ENCODE data around the gene BOLA3.

Gene BOLA3

GRCh38 chr2:74149570-74150319 lies 2.0 kb upstream of the BOLA3 start (continued):
- TF ChIP-seq ZNF76 (tag by site-specific recombination; IDR thresholded peaks at IDR 0.05; ENCODE audit: borderline replicate concordance, low read depth) (no peak), ZNF366 (tag by site-specific recombination; conservative IDR thresholded peaks at IDR 0.05) (no peak), TCF7L2 (IDR thresholded peaks at IDR 0.05; ENCODE audit: borderline replicate concordance, low read depth, low read length) (no peak), ZNF621 (tag by site-specific recombination; IDR thresholded peaks at IDR 0.05) (no peak), MZF1 (tag by site-specific recombination; IDR thresholded peaks at IDR 0.05; ENCODE audit: borderline replicate concordance) (no peak), ZNF530 (tag by site-specific recombination; IDR thresholded peaks at IDR 0.05; ENCODE audit: low read depth) (no peak), TRIM28 (IDR thresholded peaks at IDR 0.05; ENCODE audit: borderline replicate concordance, low read length) (no peak)
- TF ChIP-seq, protein P1, sequence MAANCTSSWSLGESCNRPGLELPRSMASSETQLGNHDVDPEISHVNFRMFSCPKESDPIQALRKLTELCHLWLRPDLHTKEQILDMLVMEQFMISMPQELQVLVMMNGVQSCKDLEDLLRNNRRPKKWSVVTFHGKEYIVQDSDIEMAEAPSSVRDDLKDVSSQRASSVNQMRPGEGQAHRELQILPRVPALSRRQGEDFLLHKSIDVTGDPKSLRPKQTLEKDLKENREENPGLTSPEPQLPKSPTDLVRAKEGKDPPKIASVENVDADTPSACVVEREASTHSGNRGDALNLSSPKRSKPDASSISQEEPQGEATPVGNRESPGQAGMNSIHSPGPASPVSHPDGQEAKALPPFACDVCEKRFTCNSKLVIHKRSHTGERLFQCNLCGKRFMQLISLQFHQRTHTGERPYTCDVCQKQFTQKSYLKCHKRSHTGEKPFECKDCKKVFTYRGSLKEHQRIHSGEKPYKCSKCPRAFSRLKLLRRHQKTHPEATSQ (tag by site-specific recombination; IDR thresholded peaks at IDR 0.05) = no peak

GRCh38 chr2:74149247-74149525 lies 1.5 kb upstream of the BOLA3 start:
- Histone ChIP-seq H3K9me3 (ENCODE audit: control insufficient read depth, insufficient read depth, low read depth, low read length) (no peaks in the 10 kb centered on the region), H3K4me3 (ENCODE audit: low read depth, low read length) (no peak overlapping the region), H3K27ac (ENCODE audit: extremely low read depth, low read depth, low read length) (no peak overlapping the region), H3K4me1 (ENCODE audit: control insufficient read depth, insufficient read depth, low read length) (no peaks in the 10 kb centered on the region), H3K36me3 (ENCODE audit: control insufficient read depth in 2 of 2, insufficient read depth in 1 of 2, low read length in 2 of 2) (peaks cover 10 to 44% of the 10 kb centered on the region in 2 experiments)
- POLR2A ChIA-PET = interaction anchor here (4.2 kb wide), 1 partner anchor 29 kb away, joined by 22 read pairs; the partner anchor contains the start of gene MOB1A
- TF ChIP-seq BCL11B (tag by site-specific recombination; IDR thresholded peaks at IDR 0.05; ENCODE audit: low read depth) = no peak
- TF ChIP-seq ZNF747 (tag by site-specific recombination; IDR thresholded peaks at IDR 0.05) = no peak
- TF ChIP-seq SCRT2 (tag by site-specific recombination; IDR thresholded peaks at IDR 0.05) = no peak
- CTCF ChIA-PET = interaction anchor here (0.7 to 7.5 kb wide), 4 partner anchors 28 to 469 kb away, joined by 3 to 155 read pairs (median 6); partner anchors contain the start of gene STAMBP

DNA sequence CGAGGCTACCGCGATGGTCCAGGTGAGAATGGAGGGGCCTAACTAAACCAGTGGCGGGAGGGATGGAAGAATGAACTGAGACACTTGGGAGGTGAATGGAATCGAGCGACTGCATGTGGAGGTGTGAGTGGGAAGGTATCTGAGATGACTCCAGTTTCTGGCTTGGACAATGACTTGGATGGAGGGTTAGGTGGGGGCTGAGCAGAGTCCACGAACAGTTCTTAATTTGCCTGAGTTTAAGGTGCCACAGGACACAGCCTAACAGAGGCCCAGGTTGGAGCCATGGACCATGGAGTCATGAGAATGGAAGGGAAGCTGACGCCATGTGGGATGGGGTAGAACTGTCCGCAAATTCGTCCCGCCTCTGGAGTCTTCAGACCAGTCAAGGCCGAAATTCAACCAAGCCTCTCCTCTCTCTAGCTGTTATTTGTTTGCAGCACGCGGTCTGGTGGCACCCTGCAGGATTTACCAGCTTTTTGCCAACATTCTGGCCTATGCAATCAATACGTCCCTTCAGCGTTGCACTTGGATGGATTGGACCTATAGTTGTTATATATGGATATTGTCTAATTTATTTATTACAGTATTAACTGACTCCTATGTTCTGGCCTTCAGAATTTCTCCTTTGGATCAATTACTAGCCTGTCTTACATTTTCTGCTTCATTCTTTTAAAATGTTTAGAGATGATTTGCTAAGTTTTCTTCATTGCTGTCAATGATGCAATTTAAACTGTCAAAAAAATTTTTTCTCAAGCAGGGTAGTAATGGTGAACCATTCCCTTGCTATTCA lies 940 bp upstream of the BOLA3 start:
- ChIA-PET CTCF (interaction anchor here (0.6 to 7.5 kb wide), 9 partner anchors 10 to 469 kb away, joined by 3 to 155 read pairs (median 4); partner anchors contain the start of gene STAMBP), POLR2A (interaction anchor here (0.9 to 4.2 kb wide), 4 partner anchors 28 to 320 kb away, joined by 3 to 22 read pairs (median 7); partner anchors contain the start of genes MOB1A, MTHFD2 and STAMBP)
- H3K27ac ChIP-seq (ENCODE audit: extremely low read depth, low read depth, low read length) = peak overlapping the region; percentile 48
- H3K36me3 ChIP-seq (ENCODE audit: control insufficient read depth in 2 of 2, insufficient read depth in 1 of 2, low read length in 2 of 2) = peaks cover 5 to 44% of the 10 kb centered on the region in 2 experiments; a peak in 2 of 3 replicates
- H3K9me3 ChIP-seq (ENCODE audit: control insufficient read depth, insufficient read depth, low read depth, low read length) = no peaks in the 10 kb centered on the region
- H3K4me3 ChIP-seq (ENCODE audit: low read depth, low read length) = peak overlapping the region; percentile 63
- H3K4me1 ChIP-seq (ENCODE audit: control insufficient read depth, insufficient read depth, low read length) = no peaks in the 10 kb centered on the region
- TF ChIP-seq PRDM10 (tag by site-specific recombination; IDR thresholded peaks at IDR 0.05) (peak; percentile 89), ZNF677 (tag by site-specific recombination; IDR thresholded peaks at IDR 0.05) (no peak), YY2 (tag by site-specific recombination; IDR thresholded peaks at IDR 0.05) (peak; percentile 73; the same call in 1 of the 2 replicates), ZBTB17 (tag by site-specific recombination; IDR thresholded peaks at IDR 0.05) (peak; percentile 76), ZNF366 (tag by site-specific recombination; conservative IDR thresholded peaks at IDR 0.05) (peak; percentile 78; the same call in 1 of the 2 replicates), ZNF600 (tag by site-specific recombination; IDR thresholded peaks at IDR 0.05) (0 out of 2 replicates have a peak, but pooled peaks have one; percentile 62), ZBTB20 (tag by site-specific recombination; IDR thresholded peaks at IDR 0.05) (peak; percentile 6; the same call in 1 of the 2 replicates), ZFHX2 (tag by site-specific recombination; conservative IDR thresholded peaks at IDR 0.05) (peak; percentile 64), ZFP37 (tag by site-specific recombination; IDR thresholded peaks at IDR 0.05) (0 out of 2 replicates have a peak, but pooled peaks have one; percentile 20), ZNF335 (tag by site-specific recombination; conservative IDR thresholded peaks at IDR 0.05) (peak; percentile 66), WT1 (tag by site-specific recombination; IDR thresholded peaks at IDR 0.05) (0 out of 2 replicates have a peak, but pooled peaks have one; percentile 5)
- TF ChIP-seq, protein P2, sequence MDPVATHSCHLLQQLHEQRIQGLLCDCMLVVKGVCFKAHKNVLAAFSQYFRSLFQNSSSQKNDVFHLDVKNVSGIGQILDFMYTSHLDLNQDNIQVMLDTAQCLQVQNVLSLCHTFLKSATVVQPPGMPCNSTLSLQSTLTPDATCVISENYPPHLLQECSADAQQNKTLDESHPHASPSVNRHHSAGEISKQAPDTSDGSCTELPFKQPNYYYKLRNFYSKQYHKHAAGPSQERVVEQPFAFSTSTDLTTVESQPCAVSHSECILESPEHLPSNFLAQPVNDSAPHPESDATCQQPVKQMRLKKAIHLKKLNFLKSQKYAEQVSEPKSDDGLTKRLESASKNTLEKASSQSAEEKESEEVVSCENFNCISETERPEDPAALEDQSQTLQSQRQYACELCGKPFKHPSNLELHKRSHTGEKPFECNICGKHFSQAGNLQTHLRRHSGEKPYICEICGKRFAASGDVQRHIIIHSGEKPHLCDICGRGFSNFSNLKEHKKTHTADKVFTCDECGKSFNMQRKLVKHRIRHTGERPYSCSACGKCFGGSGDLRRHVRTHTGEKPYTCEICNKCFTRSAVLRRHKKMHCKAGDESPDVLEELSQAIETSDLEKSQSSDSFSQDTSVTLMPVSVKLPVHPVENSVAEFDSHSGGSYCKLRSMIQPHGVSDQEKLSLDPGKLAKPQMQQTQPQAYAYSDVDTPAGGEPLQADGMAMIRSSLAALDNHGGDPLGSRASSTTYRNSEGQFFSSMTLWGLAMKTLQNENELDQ (tag by site-specific recombination; IDR thresholded peaks at IDR 0.05; ENCODE audit: low read depth) = no peak
- TF ChIP-seq, protein P1 (tag by site-specific recombination; IDR thresholded peaks at IDR 0.05) = no peak
